SW480 (cell line): Measurements from ENCODE around the gene GRIK4.
"Not testable (repeated sequence)": the region's sequence is repeated elsewhere in the genome, so short reads cannot be mapped to it uniquely, and the experiment has no call there.

Experiments used
- DNase-seq: peaks from one replicate; pipeline ENCODE4 v3.0.0-alpha.2; 2016; ENCODE audit warnings: low spot score

GRIK4 gene, protein sequence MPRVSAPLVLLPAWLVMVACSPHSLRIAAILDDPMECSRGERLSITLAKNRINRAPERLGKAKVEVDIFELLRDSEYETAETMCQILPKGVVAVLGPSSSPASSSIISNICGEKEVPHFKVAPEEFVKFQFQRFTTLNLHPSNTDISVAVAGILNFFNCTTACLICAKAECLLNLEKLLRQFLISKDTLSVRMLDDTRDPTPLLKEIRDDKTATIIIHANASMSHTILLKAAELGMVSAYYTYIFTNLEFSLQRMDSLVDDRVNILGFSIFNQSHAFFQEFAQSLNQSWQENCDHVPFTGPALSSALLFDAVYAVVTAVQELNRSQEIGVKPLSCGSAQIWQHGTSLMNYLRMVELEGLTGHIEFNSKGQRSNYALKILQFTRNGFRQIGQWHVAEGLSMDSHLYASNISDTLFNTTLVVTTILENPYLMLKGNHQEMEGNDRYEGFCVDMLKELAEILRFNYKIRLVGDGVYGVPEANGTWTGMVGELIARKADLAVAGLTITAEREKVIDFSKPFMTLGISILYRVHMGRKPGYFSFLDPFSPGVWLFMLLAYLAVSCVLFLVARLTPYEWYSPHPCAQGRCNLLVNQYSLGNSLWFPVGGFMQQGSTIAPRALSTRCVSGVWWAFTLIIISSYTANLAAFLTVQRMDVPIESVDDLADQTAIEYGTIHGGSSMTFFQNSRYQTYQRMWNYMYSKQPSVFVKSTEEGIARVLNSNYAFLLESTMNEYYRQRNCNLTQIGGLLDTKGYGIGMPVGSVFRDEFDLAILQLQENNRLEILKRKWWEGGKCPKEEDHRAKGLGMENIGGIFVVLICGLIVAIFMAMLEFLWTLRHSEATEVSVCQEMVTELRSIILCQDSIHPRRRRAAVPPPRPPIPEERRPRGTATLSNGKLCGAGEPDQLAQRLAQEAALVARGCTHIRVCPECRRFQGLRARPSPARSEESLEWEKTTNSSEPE

DNA sequence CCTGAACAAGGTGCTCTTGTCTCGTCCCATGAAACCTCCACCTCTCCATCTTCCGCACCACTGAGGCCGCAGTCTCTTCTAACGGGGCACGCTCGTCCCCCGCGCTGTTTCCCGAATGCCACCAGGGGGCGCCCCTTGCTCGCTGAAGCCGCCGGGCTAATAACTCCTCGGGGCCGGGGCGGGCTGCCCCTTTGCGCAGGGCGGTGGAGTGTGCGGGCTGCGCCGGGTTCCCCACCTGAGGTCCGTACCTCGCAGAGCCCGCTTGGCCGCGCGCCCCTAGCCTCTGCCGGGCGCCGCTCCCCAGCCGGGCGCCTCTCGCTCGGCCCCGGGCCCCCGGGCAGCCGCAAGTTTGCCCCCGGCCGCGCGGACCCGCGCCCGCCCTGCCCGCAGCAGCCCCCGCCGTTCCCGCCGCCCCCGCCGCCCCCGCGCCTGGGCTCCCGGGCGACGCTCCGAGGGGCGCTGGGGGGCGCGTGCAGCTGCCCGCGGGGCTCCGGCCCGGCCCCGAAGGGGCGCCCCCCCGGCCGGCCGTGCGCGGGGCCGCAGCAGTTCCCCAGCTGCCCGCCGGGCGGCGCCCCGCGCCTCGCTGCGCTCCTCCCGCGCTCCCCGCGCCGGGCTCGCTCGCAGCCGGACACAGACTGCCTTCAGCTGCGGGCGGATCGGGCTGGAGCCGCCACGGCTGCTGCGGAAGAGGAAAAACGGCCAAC lies at the start of gene GRIK4:
Gene GRIK4 (plus strand): TSS at position 633 of the 704 bp plus-strand sequence. CDS start 148,571 bp downstream, outside the sequence.
- peak; percentile 77 for DNase-seq

DNA sequence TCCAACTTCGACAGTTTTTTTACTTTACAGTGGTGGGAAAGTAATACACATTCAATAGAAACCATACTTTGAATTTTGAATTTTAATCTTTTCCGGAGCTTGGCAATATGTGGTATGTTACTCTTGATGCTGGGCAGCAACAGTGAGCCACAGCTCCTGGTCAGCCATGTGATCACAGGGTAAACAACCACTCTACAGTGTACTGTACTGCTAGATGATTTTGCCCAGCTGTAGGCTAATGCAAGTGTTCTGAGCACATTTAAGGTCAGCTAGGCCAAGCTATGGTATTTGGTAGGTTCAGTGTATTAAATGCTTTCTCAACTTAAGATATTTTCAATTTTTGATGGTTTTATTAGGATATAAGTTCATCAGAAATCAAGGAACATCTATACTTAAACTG lies 48.7 kb upstream of the GRIK4 start:
- no peak for DNase-seq

DNA sequence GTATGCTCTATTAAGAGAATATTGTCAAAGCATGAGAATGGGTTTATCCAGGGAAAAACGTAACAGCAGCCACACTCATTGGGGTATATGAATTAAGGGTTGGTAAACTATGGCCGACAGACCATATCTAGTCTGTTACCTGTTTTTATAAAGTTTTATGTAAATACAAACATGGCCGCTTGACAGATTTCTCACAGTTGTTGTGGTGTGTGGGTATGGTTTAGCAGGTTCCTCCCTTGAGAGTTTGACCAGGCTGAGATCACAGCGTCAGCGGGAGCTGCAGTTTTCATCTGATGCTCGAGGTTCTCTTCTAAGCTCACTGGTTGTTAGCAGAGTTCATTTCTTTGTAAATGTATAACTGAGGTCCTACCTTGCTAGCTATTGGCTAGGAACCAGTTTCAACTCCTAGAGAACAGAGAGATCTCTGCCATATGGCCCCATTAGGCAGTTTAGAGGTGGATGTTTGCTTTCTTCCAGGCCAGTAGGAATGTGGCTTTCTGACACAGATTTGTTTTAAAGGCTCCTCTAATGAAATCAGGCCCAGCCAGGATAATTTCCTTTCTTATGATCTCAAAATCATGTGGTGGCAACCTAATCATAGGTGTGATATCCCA lies 45.5 kb upstream of the GRIK4 start:
- DNase-seq, result no peak

DNA sequence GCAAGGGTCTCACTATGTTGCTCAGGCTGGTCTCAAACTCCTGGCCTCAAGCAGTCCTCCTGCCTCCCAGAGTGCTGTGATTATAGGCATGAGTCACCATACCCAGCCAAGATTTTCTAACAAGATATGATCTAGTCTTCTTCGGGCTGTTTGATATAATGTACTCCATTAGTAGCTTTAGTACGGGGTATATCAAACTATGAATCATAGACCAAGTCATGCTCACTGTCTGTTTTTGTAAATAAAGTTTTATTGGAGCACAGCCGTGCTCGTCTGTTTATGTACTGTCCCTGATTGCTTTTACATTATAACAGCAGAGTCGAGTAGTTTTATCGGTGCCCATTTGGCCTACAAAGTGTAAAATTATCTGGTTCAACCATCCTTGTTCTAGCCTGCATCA lies 43.9 kb upstream of the GRIK4 start:
- DNase-seq, result peak; percentile 4

DNA sequence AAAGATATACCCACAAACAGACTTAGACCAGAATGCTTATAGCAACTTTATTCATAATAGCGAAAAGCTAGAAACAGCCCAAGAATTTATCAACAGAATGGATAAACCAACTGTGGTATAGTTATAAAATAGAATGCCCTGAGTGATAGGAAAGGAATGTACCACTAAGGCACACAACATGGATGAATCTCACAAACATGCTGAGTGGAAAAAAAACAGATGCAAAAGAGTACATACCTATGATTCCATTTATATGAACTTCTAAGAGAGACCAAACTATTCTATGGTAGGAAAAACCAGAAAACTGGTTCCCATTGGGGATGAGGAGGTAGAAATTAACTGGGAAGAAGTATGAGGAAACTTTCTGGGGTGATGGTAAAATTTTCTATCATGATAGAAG lies 40.4 kb upstream of the GRIK4 start:
- DNase-seq, result no peak

DNA sequence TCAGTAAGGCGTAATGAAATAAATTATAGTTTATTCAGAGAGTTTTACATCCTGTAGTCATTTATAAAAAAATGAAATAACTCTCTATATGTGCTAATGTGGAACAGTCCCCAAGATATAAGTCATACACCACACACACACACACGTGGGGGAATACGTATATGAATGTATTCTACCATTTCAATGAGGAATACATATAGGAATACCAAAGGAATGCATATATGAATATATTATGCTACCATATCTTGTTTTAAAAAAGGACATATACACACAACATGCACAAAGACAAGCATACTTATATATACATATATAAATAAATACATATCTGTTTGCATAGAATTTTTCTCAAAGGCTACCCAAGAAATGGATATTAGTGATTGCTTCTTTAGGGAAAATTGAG lies 39.6 kb upstream of the GRIK4 start:
- no peak for DNase-seq

DNA sequence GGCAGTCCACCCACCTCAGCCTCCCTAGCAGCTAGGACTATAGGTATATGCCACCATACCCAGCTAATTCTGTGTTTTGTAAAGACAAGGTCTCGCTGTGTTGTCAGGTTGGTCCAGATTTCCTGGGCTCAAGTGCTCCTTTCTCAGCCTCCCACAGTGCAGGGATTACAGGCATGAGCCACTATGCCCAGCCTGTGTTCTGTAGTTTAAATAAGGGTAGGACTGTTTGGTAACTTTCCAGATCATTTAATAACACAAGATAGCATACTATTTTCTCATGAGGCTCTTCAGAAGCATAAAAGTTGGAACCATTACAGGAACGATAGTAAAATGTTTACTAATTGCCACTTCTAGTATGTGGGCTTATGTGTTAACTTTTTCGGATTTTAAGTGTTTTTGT lies 38.0 kb upstream of the GRIK4 start:
- DNase-seq, result no peak

DNA sequence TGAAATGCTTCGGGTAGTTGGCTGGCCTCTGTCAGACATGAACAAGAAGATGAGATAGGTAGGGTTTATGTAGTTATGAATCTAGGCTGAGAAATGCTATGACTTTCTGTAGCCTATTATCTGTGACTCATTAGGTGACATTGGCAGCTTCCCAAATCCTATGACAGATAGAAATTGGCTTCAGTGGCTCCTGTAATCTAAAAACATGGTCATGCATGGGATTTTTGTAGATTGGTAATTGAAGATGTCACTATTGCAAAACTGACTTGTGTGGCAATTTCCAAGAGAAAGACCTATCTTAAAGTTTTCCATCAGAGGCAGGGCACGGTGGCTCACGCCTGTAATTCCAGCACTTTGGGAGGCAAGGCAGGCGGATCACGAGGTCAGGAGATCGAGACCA lies 29.4 kb upstream of the GRIK4 start:
- DNase-seq, result peak; percentile 16

DNA sequence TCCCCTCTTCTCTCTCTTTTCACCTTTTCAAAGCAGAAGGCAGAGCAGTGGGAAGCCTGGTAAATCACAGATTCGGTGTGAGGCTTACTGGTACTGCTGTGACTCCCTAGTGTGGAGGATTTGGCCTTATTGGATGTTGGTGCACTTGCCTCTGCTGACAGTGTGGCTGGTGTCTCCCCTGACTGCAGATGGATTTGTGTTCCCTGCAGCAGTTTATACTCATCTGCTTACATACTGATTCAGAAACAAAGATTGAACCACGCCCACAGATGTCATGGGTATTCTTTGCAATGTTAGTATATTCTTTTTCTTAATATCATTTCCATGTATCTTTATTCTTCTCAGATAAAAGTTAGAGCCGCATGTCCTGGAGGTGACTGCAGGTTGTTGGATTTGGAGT lies 26.8 kb upstream of the GRIK4 start:
- DNase-seq, result no peak

DNA sequence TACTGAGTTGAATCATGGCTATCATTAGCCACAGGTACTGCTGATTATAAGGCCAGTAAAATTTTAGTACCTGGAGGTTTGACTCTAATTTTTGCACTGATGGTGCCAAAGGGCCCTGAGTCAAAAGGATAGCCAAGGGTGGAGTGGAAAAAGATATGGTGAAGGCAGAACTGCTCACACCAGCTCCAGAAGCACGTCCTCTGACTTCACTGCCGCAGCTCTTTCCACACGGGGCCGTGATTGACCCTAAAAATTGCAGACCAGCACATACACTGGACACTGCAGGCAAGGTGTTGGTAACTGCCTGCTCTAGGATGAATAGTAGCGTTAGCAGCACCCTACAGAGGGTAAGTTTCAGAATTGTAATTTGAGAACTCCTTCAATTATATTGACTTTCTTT lies 25.4 kb upstream of the GRIK4 start:
- no peak for DNase-seq

DNA sequence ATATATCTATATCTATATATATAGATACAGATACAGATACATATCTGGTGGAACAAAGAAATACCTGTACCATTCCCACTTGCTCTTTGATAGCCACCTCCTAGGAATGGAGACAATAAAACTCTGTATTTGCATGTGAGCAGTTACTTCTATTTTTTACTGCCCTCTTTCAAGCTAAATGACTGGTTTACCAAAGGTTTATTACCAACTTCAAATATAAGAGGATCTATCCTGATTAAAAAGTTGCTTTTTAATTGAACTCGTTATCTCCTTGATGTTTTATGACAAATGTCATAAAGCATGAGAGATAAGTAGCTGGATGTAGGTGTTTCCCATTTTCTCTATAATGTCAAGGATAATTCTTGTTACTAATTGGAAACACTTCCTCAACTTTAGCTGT lies 21.7 kb upstream of the GRIK4 start:
- no peak for DNase-seq

DNA sequence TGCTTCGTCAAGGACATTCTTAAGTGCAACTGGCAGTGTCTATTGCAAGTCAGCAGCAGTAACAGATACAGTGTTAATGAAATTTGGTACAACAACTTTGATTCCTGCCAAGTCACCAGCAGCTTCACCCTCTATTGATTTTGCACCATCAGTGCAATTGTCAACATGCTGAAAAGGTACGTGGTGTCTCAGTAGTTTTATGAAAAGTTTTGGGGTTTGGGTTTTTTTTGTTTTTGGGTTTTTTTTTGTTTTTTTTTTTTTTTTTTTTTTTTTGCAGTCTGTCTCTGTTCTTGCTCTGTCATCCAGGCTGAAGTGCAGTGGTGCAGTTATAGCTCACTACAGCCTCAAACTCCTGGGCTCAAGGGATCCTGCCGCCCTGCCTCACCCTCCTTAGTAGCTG lies 19.1 kb upstream of the GRIK4 start:
- no peak for DNase-seq

DNA sequence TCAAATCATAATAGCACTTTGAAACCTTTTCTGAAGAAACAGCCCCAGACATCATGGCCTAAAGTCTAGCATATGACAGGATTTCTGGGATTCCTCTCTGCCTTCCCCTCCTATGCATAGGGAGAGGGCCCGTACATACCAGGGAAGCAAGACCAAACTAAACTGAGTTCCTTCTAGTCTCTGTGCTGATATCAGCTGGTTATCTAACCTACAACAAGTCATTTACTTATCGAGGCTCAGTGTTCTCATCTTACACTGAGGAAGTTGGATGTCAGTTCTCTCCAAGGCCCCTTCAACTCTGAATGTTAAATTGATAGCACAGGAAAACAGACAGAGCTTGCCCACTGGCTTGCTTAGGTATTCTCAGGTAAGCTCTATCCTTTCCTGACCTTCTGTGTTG lies 17.0 kb upstream of the GRIK4 start:
- no peak for DNase-seq

DNA sequence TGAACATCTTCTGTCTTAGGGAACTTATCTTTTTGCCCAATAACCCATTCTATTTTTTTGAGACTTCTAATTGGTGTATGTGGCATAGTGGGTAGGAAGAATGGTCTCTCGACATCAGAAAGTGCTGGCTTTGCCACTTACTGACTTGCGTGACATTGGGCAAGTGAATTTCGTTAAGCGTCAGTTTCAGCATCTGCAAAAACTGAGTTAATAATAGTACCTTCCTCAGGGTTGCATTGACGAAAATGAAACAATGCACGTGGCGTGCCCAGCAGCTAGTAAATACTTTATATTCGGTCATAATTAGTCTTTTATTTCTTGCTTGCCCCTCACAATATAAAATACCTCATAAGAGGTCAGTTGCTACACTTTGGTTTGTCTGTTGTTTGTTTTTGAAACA lies 12.5 kb upstream of the GRIK4 start:
- no peak for DNase-seq

DNA sequence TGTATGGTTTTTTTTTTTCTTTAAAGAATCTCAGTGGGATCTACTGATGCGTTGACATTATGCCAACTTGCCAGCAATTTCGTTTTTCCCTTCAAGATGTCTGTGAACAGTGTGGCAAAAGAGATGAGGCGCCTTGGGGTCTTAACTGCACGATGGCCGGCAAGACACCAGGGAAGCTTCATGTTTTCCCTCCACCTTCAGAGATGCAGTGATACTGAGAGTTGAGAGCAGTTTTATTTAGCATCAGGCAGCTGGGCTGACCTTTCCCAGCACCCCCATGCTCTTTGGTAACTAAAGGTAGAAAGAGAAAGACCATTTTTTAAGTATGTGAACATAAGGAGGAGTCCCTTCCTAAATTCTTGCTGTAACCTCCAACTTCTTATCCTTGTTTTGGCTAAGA lies 11.7 kb upstream of the GRIK4 start:
- no peak for DNase-seq

DNA sequence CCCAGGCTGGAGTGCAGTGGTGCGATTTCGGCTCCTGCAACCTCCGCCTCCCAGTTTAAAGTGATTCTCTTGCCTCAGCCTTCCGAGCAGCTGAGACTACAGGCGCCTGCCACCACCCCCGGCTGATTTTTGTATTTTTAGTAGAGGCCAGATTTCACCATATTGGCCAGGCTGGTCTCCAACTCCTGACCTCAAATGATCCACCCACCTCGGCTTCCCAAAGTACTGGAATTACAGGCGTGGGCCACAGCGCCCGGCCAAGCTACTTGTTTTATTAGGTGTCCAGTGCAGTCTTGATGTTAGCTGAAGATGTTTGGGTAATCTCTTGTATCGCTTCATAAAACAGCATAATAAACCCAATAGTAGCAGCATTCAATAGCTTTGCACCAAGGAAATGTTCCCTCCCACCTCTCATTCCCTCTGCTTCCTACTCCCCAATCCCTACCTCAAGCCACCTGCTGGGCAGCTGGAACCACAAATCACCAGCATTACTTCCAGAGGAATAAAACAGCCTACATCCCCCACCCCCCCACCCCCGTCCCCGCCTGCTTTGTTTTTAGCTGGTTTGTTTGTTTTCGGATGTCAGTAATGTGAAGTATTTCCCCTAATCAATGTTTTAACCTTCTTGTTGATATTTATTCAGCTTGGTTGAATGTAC lies 11.0 kb upstream of the GRIK4 start:
- DNase-seq, result no peak

DNA sequence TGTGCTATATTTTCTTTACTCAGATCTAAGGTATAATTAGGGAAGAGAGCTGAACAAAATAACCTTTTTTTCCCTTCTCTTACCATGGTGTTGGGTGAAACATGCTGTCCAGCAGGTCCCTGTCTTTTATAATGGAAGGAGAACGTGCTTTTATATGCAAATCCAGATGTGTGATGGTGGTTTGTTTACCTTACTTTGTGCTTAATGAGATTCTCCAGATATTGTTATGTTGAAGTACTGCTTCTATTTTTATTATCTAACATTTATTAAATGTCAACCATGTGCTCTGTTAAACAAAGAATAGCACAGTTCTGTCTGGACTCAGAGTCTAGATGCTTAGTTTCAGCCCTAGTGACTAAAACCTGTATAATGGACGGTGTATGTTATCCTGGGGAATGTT lies 10.1 kb upstream of the GRIK4 start:
- no peak for DNase-seq

DNA sequence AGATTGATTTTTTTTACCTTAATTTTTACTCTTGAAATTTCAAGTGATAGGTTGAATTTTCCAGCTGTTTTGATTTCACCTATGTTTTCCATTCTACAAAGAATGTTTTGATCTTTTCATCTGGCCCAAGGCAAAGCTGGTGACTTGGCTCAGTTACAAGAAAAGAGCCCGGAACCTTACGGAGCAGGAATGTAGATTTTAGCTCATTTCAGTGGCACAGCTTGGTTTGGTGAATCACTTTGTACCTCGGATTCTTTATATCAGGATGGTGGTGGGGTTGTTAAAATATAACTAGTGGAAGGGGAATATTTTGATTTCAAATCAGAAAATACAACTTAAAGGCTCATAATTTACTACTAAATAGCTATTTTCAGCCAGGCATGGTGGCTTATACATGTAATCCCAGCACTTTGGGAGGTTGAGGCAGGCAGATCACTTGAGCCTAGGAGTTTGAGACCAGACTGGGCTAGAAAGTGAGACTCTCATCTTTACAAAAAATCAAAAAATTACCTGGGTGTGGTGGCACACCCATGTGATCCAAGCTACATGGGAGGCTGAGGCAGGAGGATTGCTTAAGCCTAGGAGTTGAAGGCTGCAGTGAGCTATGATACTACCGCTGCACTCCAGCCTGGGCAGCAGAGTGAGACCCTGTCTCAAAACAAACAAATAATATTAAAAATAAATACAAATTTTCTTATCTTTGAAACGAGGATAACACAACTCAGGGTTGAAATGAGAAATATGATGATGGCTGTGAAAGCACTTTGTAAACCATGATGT lies 9.4 kb upstream of the GRIK4 start:
- no peak for DNase-seq

DNA sequence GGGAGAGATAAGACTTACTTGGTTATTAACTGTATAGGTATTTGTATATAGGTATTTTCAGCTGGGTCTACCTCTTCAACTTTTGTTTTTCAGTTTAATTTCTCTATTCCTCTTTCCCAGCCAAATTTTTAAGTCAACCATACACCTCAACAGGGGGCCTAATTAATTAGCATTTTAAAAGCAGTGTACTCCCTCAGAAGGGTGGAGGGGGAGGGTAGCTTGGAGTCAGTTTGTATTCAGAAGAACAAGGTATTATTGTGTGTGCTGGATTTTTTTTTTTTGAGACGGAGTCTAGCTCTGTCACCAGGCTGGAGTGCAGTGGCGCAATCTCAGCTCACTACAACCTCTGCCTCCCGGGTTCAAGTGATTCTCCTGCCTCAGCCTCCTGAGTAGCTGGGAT lies 8.0 kb upstream of the GRIK4 start:
- DNase-seq, result not testable (repeated sequence)

DNA sequence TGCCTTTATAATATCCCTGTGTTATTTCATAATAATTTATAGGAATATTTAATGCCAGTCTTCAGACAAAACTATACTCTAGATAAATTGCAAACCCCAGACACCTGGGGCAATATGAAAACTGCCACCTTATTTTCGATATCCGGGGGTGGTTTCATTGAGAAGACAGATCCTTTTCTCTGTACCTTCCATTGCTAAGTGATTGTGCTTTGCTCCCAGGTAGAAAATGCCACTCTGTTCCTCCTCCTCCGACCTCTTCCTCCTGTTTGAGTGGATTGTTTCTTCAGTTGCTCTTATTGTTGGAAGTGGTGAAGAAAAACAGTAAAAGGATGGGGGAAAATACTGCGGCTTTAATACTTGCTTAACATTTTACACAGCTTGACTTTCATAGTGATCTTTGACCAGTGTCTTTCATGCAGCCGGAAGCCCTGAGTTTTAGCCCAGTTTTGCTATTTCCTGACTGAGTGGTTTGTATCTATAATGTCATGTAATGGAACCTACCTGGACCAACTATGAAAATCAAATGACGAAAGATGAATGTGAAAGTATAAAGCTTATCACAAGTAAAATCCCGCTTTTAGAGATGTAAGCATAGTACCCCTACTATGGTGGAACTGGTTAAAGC lies 5.6 kb upstream of the GRIK4 start:
- no peak for DNase-seq
